ENCODE measurements around the gene STARD13. TPM values are rescaled to one million over a fixed set of nuclear protein-coding genes. Genes with fewer than 3 reads are reported as not detected.

Gene STARD13
- total and polyA plus RNA-seq, 4 donors: 2.7 to 15.3 (median 5.7) TPM

DNA sequence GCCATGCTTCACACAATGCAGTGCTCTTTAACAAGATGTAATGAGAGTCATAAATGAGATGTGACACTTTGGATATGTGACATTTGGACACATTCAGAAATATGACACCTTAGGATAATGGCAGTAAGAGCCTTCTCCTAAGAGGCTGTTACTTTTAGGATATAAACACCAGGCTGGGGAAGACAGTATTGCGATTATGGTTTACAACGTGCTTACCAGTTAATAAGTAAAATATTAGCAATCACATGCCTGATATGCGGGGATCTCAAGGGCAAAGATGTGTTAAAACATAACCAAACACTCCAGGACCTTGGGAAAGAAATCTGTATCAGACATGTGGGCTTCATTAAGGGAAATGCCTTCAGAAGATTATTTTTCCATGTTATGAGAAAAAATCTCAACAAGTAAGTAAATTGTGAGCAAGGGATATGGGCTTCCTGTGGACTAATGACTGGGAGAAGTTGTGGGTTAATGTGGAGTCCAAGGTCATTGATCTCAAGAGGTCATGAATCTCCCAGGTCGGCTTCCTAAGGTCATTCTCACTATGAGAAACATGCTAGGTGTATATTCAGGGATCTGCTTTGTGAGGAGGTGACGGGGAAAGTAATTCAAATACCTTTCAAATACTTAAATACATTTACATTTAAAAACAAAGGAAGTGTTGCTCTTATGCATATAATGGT lies 105.3 kb downstream of the STARD13 start:
- H3K36me3 ChIP-seq (ENCODE audit: control insufficient read depth in 4 of 4, insufficient read depth in 3 of 4, low read depth in 1 of 4, low read length in 3 of 4): no peaks in the 10 kb centered on the region
- no peak for DNase-seq (ENCODE audit: low spot score)
- 41% methylated on average over 5 of the region's 5 CpGs for WGBS
- TF ChIP-seq, protein P1, sequence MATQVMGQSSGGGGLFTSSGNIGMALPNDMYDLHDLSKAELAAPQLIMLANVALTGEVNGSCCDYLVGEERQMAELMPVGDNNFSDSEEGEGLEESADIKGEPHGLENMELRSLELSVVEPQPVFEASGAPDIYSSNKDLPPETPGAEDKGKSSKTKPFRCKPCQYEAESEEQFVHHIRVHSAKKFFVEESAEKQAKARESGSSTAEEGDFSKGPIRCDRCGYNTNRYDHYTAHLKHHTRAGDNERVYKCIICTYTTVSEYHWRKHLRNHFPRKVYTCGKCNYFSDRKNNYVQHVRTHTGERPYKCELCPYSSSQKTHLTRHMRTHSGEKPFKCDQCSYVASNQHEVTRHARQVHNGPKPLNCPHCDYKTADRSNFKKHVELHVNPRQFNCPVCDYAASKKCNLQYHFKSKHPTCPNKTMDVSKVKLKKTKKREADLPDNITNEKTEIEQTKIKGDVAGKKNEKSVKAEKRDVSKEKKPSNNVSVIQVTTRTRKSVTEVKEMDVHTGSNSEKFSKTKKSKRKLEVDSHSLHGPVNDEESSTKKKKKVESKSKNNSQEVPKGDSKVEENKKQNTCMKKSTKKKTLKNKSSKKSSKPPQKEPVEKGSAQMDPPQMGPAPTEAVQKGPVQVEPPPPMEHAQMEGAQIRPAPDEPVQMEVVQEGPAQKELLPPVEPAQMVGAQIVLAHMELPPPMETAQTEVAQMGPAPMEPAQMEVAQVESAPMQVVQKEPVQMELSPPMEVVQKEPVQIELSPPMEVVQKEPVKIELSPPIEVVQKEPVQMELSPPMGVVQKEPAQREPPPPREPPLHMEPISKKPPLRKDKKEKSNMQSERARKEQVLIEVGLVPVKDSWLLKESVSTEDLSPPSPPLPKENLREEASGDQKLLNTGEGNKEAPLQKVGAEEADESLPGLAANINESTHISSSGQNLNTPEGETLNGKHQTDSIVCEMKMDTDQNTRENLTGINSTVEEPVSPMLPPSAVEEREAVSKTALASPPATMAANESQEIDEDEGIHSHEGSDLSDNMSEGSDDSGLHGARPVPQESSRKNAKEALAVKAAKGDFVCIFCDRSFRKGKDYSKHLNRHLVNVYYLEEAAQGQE (IDR thresholded peaks at IDR 0.05): no peak
- TF ChIP-seq, protein P2, sequence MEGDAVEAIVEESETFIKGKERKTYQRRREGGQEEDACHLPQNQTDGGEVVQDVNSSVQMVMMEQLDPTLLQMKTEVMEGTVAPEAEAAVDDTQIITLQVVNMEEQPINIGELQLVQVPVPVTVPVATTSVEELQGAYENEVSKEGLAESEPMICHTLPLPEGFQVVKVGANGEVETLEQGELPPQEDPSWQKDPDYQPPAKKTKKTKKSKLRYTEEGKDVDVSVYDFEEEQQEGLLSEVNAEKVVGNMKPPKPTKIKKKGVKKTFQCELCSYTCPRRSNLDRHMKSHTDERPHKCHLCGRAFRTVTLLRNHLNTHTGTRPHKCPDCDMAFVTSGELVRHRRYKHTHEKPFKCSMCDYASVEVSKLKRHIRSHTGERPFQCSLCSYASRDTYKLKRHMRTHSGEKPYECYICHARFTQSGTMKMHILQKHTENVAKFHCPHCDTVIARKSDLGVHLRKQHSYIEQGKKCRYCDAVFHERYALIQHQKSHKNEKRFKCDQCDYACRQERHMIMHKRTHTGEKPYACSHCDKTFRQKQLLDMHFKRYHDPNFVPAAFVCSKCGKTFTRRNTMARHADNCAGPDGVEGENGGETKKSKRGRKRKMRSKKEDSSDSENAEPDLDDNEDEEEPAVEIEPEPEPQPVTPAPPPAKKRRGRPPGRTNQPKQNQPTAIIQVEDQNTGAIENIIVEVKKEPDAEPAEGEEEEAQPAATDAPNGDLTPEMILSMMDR (IDR thresholded peaks at IDR 0.05; ENCODE audit: low read depth, low read length, missing input control): no peak
- TF ChIP-seq NR2F2 (IDR thresholded peaks at IDR 0.05) (peak; percentile 80), JUND (IDR thresholded peaks at IDR 0.05) (no peak), HNF4A (conservative IDR thresholded peaks at IDR 0.05) (peak; percentile 48 to 75), RXRA (IDR thresholded peaks at IDR 0.05) (peak; percentile 75 to 88), YY1 (IDR thresholded peaks at IDR 0.05) (no peak), EGR1 (IDR thresholded peaks at IDR 0.05; ENCODE audit: low read depth in 2 of 2) (no peak), GABPA (IDR thresholded peaks at IDR 0.05 in 1 of 2, conservative IDR thresholded peaks at IDR 0.05 in 1 of 2) (no peak), SP1 (IDR thresholded peaks at IDR 0.05) (no peak), HNF4G (IDR thresholded peaks at IDR 0.05) (no peak), TAF1 (conservative IDR thresholded peaks at IDR 0.05) (no peak), FOXA1 (IDR thresholded peaks at IDR 0.05) (no peak), RAD21 (IDR thresholded peaks at IDR 0.05) (no peak), FOXA2 (IDR thresholded peaks at IDR 0.05) (no peak)
- TF ChIP-seq, protein P3, sequence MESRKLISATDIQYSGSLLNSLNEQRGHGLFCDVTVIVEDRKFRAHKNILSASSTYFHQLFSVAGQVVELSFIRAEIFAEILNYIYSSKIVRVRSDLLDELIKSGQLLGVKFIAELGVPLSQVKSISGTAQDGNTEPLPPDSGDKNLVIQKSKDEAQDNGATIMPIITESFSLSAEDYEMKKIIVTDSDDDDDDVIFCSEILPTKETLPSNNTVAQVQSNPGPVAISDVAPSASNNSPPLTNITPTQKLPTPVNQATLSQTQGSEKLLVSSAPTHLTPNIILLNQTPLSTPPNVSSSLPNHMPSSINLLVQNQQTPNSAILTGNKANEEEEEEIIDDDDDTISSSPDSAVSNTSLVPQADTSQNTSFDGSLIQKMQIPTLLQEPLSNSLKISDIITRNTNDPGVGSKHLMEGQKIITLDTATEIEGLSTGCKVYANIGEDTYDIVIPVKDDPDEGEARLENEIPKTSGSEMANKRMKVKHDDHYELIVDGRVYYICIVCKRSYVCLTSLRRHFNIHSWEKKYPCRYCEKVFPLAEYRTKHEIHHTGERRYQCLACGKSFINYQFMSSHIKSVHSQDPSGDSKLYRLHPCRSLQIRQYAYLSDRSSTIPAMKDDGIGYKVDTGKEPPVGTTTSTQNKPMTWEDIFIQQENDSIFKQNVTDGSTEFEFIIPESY (IDR thresholded peaks at IDR 0.05): no peak
- TF ChIP-seq, protein P4, sequence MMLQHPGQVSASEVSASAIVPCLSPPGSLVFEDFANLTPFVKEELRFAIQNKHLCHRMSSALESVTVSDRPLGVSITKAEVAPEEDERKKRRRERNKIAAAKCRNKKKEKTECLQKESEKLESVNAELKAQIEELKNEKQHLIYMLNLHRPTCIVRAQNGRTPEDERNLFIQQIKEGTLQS (IDR thresholded peaks at IDR 0.05): no peak
- H3K9ac ChIP-seq (ENCODE audit: low read depth in 1 of 2, low read length in 2 of 2): no peak overlapping the region
- H3K27ac ChIP-seq (ENCODE audit: low read depth in 1 of 2, low read length in 2 of 2): no peak overlapping the region
- peaks cover 2 to 5% (median 4%) of the 10 kb centered on the region in 4 donors for H3K4me1 ChIP-seq (ENCODE audit: control insufficient read depth in 4 of 4, insufficient read depth in 4 of 4, low read length in 3 of 4)
- H3K4me3 ChIP-seq (ENCODE audit: low read depth in 1 of 3, low read length in 3 of 3): no peak overlapping the region
- no peaks in the 10 kb centered on the region for H3K9me3 ChIP-seq (ENCODE audit: control insufficient read depth in 4 of 4, low read length in 3 of 4)
- no peaks in the 10 kb centered on the region for H3K27me3 ChIP-seq (ENCODE audit: control insufficient read depth in 4 of 4, insufficient read depth in 4 of 4, low read length in 3 of 4)

All from liver (tissue), 9 donors.